ENCODE data around the gene ARHGAP26. TPM values are rescaled to one million over a fixed set of nuclear protein-coding genes. Genes with fewer than 3 reads are reported as not detected.

The ARHGAP26 gene
- total and polyA plus RNA-seq, 4 donors: 1.8 to 16.7 (median 4.1) TPM

DNA sequence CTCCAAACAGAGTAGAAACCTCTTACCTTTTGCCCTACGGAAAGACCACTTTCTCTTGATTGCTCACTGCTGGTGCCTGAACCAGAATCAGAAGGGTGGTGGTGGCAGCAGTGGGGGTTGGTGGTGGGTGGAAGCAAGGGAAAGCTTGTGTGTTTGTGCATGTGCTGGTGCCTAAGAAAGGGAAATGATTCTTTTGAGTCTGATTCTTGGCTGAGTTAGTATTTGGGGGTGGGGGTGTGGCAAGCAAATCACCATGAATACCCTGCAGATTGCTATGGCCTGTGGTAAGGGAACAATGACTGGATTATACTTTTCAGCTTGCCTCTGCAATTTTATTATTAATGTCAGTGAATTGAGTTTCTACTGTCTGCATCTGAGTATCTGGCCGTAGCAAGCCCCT is 106.6 kb downstream of the ARHGAP26 start (continued):
- TF ChIP-seq, protein P1, sequence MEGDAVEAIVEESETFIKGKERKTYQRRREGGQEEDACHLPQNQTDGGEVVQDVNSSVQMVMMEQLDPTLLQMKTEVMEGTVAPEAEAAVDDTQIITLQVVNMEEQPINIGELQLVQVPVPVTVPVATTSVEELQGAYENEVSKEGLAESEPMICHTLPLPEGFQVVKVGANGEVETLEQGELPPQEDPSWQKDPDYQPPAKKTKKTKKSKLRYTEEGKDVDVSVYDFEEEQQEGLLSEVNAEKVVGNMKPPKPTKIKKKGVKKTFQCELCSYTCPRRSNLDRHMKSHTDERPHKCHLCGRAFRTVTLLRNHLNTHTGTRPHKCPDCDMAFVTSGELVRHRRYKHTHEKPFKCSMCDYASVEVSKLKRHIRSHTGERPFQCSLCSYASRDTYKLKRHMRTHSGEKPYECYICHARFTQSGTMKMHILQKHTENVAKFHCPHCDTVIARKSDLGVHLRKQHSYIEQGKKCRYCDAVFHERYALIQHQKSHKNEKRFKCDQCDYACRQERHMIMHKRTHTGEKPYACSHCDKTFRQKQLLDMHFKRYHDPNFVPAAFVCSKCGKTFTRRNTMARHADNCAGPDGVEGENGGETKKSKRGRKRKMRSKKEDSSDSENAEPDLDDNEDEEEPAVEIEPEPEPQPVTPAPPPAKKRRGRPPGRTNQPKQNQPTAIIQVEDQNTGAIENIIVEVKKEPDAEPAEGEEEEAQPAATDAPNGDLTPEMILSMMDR (IDR thresholded peaks at IDR 0.05; ENCODE audit: low read depth, low read length, missing input control): no peak

DNA sequence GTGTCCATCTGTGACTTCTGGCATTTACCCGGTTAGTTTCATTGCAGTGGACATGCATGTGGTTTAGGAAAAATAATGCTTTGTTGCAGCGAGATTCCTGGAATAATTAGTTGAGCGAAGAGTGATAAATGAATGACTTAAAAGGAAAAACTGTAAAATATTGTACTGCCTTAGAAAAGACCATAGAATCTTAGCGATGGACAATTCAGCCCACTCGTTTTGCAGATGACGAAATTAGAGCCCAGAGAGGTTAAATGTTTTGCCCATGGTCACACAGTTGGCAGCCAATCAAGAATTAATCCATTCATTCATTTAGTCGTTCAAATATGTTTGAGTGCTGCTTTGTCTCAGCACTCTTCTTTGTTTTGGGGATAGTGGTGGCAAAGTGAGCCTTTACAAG is 107.9 kb downstream of the ARHGAP26 start:
- TF ChIP-seq HNF4G (IDR thresholded peaks at IDR 0.05) (no peak), FOXA1 (IDR thresholded peaks at IDR 0.05) (no peak), HNF4A (conservative IDR thresholded peaks at IDR 0.05) (no peak), YY1 (IDR thresholded peaks at IDR 0.05) (no peak), NR2F2 (IDR thresholded peaks at IDR 0.05) (no peak), TAF1 (conservative IDR thresholded peaks at IDR 0.05) (no peak), FOXA2 (IDR thresholded peaks at IDR 0.05) (no peak), GABPA (IDR thresholded peaks at IDR 0.05 in 1 of 2, conservative IDR thresholded peaks at IDR 0.05 in 1 of 2) (no peak)
- TF ChIP-seq, protein P2, sequence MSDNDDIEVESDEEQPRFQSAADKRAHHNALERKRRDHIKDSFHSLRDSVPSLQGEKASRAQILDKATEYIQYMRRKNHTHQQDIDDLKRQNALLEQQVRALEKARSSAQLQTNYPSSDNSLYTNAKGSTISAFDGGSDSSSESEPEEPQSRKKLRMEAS (IDR thresholded peaks at IDR 0.05): no peak
- TF ChIP-seq, protein P3, sequence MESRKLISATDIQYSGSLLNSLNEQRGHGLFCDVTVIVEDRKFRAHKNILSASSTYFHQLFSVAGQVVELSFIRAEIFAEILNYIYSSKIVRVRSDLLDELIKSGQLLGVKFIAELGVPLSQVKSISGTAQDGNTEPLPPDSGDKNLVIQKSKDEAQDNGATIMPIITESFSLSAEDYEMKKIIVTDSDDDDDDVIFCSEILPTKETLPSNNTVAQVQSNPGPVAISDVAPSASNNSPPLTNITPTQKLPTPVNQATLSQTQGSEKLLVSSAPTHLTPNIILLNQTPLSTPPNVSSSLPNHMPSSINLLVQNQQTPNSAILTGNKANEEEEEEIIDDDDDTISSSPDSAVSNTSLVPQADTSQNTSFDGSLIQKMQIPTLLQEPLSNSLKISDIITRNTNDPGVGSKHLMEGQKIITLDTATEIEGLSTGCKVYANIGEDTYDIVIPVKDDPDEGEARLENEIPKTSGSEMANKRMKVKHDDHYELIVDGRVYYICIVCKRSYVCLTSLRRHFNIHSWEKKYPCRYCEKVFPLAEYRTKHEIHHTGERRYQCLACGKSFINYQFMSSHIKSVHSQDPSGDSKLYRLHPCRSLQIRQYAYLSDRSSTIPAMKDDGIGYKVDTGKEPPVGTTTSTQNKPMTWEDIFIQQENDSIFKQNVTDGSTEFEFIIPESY (IDR thresholded peaks at IDR 0.05): no peak
- TF ChIP-seq, protein P4, sequence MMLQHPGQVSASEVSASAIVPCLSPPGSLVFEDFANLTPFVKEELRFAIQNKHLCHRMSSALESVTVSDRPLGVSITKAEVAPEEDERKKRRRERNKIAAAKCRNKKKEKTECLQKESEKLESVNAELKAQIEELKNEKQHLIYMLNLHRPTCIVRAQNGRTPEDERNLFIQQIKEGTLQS (IDR thresholded peaks at IDR 0.05): no peak
- H3K9me3 ChIP-seq (ENCODE audit: control insufficient read depth in 4 of 4, low read length in 3 of 4): no peaks in the 10 kb centered on the region
- no peaks in the 10 kb centered on the region for H3K27me3 ChIP-seq (ENCODE audit: control insufficient read depth in 4 of 4, insufficient read depth in 4 of 4, low read length in 3 of 4)
- H3K4me1 ChIP-seq (ENCODE audit: control insufficient read depth in 4 of 4, insufficient read depth in 4 of 4, low read length in 3 of 4): peaks cover 6 to 19% (median 13%) of the 10 kb centered on the region in 4 donors
- no peaks in the 10 kb centered on the region for H3K36me3 ChIP-seq (ENCODE audit: control insufficient read depth in 4 of 4, insufficient read depth in 3 of 4, low read depth in 1 of 4, low read length in 3 of 4)
- H3K9ac ChIP-seq (ENCODE audit: low read depth in 1 of 2, low read length in 2 of 2): no peak overlapping the region
- no peak overlapping the region for H3K27ac ChIP-seq (ENCODE audit: low read depth in 1 of 2, low read length in 2 of 2)
- H3K4me3 ChIP-seq (ENCODE audit: low read depth in 1 of 3, low read length in 3 of 3): no peak overlapping the region
- WGBS: 81% methylated on average over 7 of the region's 7 CpGs
- DNase-seq (ENCODE audit: low spot score): no peak

DNA sequence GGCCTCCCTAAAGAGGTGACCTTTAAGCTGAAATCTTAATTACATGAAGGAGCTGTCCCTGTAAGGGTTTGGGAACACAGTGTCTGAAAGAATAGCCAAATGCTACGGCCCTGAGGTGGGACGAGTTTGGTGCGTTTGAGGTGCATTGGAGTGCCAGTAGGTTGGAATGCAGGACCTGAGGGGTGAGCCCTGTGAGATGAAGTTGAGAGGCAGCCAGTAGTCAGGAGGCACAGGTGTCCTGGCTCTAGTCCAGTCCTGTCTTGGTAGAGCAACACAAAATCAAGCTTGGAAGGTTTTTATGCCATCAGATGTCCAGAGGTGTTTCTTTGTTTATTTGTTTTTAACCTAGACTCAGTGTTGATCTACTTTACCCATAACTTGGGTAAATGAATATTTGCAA is 108.5 kb downstream of the ARHGAP26 start:
- no peak overlapping the region for H3K9ac ChIP-seq (ENCODE audit: low read depth in 1 of 2, low read length in 2 of 2)
- H3K4me1 ChIP-seq (ENCODE audit: control insufficient read depth in 4 of 4, insufficient read depth in 4 of 4, low read length in 3 of 4): peaks cover 6 to 17% (median 13%) of the 10 kb centered on the region in 4 donors
- no peak for TF ChIP-seq SP1 (IDR thresholded peaks at IDR 0.05)
- TF ChIP-seq RAD21 (IDR thresholded peaks at IDR 0.05): no peak
- TF ChIP-seq EGR1 (IDR thresholded peaks at IDR 0.05; ENCODE audit: low read depth in 2 of 2): no peak
- TF ChIP-seq TAF1 (conservative IDR thresholded peaks at IDR 0.05): no peak
- TF ChIP-seq, protein P5, sequence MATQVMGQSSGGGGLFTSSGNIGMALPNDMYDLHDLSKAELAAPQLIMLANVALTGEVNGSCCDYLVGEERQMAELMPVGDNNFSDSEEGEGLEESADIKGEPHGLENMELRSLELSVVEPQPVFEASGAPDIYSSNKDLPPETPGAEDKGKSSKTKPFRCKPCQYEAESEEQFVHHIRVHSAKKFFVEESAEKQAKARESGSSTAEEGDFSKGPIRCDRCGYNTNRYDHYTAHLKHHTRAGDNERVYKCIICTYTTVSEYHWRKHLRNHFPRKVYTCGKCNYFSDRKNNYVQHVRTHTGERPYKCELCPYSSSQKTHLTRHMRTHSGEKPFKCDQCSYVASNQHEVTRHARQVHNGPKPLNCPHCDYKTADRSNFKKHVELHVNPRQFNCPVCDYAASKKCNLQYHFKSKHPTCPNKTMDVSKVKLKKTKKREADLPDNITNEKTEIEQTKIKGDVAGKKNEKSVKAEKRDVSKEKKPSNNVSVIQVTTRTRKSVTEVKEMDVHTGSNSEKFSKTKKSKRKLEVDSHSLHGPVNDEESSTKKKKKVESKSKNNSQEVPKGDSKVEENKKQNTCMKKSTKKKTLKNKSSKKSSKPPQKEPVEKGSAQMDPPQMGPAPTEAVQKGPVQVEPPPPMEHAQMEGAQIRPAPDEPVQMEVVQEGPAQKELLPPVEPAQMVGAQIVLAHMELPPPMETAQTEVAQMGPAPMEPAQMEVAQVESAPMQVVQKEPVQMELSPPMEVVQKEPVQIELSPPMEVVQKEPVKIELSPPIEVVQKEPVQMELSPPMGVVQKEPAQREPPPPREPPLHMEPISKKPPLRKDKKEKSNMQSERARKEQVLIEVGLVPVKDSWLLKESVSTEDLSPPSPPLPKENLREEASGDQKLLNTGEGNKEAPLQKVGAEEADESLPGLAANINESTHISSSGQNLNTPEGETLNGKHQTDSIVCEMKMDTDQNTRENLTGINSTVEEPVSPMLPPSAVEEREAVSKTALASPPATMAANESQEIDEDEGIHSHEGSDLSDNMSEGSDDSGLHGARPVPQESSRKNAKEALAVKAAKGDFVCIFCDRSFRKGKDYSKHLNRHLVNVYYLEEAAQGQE (IDR thresholded peaks at IDR 0.05): no peak
- TF ChIP-seq, protein P3 (IDR thresholded peaks at IDR 0.05): no peak
- TF ChIP-seq JUND (IDR thresholded peaks at IDR 0.05): no peak
- TF ChIP-seq, protein P2 (IDR thresholded peaks at IDR 0.05): no peak
- TF ChIP-seq, protein P1 (IDR thresholded peaks at IDR 0.05; ENCODE audit: low read depth, low read length, missing input control): no peak
- TF ChIP-seq HNF4A (conservative IDR thresholded peaks at IDR 0.05): no peak
- no peak for TF ChIP-seq YY1 (IDR thresholded peaks at IDR 0.05)
- no peaks in the 10 kb centered on the region for H3K36me3 ChIP-seq (ENCODE audit: control insufficient read depth in 4 of 4, insufficient read depth in 3 of 4, low read depth in 1 of 4, low read length in 3 of 4)
- WGBS: 82% methylated on average over 3 of the region's 3 CpGs
- H3K9me3 ChIP-seq (ENCODE audit: control insufficient read depth in 4 of 4, low read length in 3 of 4): no peaks in the 10 kb centered on the region
- H3K27ac ChIP-seq (ENCODE audit: low read depth in 1 of 2, low read length in 2 of 2): no peak overlapping the region
- no peak for DNase-seq (ENCODE audit: low spot score)
- no peaks in the 10 kb centered on the region for H3K27me3 ChIP-seq (ENCODE audit: control insufficient read depth in 4 of 4, insufficient read depth in 4 of 4, low read length in 3 of 4)
- H3K4me3 ChIP-seq (ENCODE audit: low read depth in 1 of 3, low read length in 3 of 3): no peak overlapping the region

All from liver (tissue), 9 donors.